NCI-H2227 treated with DMSO at 0.1 percent for 48 hours (cell line): Measurements from ENCODE around the gene SMC3.
"Not testable (repeated sequence)": the region's sequence is repeated elsewhere in the genome, so short reads cannot be mapped to it uniquely, and the experiment has no call there.

Experiments
- DNase-seq: peaks from one replicate; lab custom pipeline; 2025; lab: John Stamatoyannopoulos, UW

The SMC3 gene

GRCh38 chr10:110625356-110625894, 57.9 kb downstream of the SMC3 start:
- DNase-seq: no peak

GRCh38 chr10:110625951-110626855, 58.7 kb downstream of the SMC3 start:
- DNase-seq: no peak

- DNase-seq: no peak
Measured at GRCh38 chr10:110628161-110628560, 60.7 kb downstream of the SMC3 start.

GRCh38 chr10:110629680-110630191, 62.2 kb downstream of the SMC3 start:
- DNase-seq: no peak

GRCh38 chr10:110631934-110632333, 64.4 kb downstream of the SMC3 start:
- no peak for DNase-seq

GRCh38 chr10:110632591-110633215, 65.2 kb downstream of the SMC3 start:
- no peak for DNase-seq

- no peak for DNase-seq
Measured at GRCh38 chr10:110634527-110635209, 67.2 kb downstream of the SMC3 start.

GRCh38 chr10:110636572-110636931, 69.1 kb downstream of the SMC3 start:
- DNase-seq: no peak

GRCh38 chr10:110636932-110637557, 69.5 kb downstream of the SMC3 start:
- no peak for DNase-seq

- DNase-seq: peak; percentile 3
Measured at GRCh38 chr10:110637558-110638053, 70.1 kb downstream of the SMC3 start.

GRCh38 chr10:110638319-110638718, 70.8 kb downstream of the SMC3 start:
- no peak for DNase-seq

- DNase-seq: not testable (repeated sequence)
Measured at GRCh38 chr10:110639046-110639445, 71.6 kb downstream of the SMC3 start.

- DNase-seq: not testable (repeated sequence)
Measured at GRCh38 chr10:110639858-110640257, 72.4 kb downstream of the SMC3 start.

- DNase-seq: peak; percentile 83
Measured at GRCh38 chr10:110641256-110641655, 73.8 kb downstream of the SMC3 start.

GRCh38 chr10:110642204-110643034, 74.9 kb downstream of the SMC3 start:
- peak; percentile 25 for DNase-seq

- peak; percentile 23 for DNase-seq
Measured at GRCh38 chr10:110643035-110643652, 75.6 kb downstream of the SMC3 start.

- DNase-seq: peak; percentile 11
Measured at GRCh38 chr10:110643653-110644597, 76.4 kb downstream of the SMC3 start, which contains the start of gene RBM20. RBM20 (plus strand) TSS chr10:110644336; CDS start chr10:110644455, 119 bp downstream.

GRCh38 chr10:110644598-110645462, 77.3 kb downstream of the SMC3 start:
- DNase-seq: peak; percentile 27
